ENCODE measurements around the gene TXNL4A.

Gene TXNL4A

DNA sequence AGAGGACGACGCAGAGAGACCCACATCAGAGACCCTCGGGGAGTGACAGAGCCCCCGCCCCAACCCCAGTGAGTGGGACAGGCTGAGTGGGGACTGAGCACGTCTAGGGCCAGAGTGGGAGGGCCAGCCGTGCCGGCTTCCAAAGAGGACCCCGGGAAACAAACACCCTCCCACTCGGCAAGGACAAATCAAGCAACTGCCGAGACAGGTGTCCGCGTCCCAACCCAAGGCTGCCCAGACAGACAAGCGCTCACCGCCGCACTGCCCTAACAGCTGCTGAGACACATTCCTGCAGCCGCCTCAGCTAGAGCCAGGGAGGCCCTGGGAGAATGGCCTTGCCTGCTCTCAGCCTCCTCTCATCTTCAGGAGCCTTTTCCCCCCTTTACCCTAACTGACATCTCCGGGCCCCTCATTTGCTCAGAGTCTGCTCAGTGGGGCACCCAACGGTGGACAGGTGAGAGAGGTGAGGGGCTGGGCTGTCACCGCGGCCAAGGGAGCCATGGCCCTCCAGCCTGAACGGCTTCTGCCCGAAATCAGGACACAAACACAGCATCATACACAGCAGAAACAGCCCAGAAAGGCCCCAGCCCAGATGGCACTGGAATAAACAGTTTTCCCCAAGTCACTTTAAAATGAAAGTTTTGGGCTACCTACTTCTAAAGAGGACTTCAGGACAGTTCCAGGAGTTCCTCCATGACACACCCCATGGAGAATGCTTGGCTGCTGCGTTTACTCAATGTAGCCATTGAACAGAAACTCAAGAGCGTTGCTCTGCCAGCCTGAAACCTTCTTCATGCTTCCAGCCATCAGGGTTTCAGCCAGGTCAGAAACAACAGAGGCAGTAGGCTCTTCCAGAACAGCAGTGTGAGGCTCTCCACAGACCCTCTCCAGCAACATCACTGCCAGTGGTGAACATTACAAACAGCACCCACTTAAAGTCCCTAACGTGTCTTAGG lies 60.5 kb downstream of the TXNL4A start:
- no peaks in the 10 kb centered on the region for H3K27me3 ChIP-seq (ENCODE audit: control insufficient read depth in 2 of 2, insufficient read depth in 2 of 2, low read length in 2 of 2)
- H3K4me3 ChIP-seq (ENCODE audit: low read length in 2 of 2) = no peak overlapping the region
- H3K9me3 ChIP-seq (ENCODE audit: control insufficient read depth in 2 of 2, low read length in 2 of 2) = peaks cover 4 to 6% of the 10 kb centered on the region in 2 donors
- no peaks in the 10 kb centered on the region for H3K4me1 ChIP-seq (ENCODE audit: control insufficient read depth in 2 of 2, insufficient read depth in 2 of 2, low read length in 2 of 2)
- no peak overlapping the region for H3K27ac ChIP-seq (ENCODE audit: low read depth in 2 of 2, low read length in 2 of 2)
- no peak overlapping the region for H3K9ac ChIP-seq (ENCODE audit: low read depth in 1 of 2, low read length in 2 of 2)
- H3K36me3 ChIP-seq (ENCODE audit: control insufficient read depth in 2 of 2, insufficient read depth in 2 of 2, low read length in 2 of 2) = peaks cover 17 to 34% of the 10 kb centered on the region in 2 donors

DNA sequence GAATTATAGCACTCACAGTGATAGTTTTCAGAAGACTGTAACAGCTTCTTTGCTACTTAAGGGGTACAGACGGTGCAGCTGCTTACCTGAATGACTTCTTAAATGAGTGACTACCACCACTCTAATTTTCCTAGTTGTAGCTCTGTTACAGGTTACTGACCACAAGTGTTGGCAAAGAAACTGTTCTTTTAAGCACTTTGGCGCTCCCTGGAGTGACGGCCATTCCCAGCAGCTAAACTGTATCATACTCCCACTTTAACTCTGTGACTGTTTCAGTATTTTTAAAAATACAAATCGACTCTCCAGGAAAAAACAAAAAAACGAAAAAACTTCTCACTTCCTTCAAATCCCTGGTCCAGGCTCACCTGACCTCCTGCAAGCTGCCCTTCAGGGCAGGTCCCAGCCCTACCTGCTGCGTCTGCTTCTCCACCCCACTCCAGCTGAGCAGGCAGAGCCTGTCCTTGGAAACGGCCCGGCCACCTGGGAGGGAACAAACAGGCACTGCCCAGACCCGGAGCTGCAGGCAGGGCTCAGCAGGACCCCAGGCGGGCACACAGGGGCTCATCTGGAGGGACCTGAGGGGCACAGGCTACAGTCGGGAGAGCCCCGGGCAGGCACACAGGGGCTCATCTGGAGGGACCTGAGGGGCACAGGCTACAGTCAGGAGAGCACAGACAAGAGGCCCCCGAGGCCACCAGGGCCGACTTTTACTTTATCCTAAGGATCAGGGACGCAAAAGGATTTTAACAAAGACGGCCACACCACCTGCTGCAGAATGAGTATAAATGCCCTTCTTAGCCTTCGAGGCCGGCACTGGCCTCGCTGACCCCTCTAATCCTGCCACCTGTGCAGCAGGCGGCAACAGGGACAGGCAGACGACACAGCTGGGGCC lies 61.4 kb downstream of the TXNL4A start:
- H3K27ac ChIP-seq (ENCODE audit: low read depth in 2 of 2, low read length in 2 of 2) = no peak overlapping the region
- no peaks in the 10 kb centered on the region for H3K27me3 ChIP-seq (ENCODE audit: control insufficient read depth in 2 of 2, insufficient read depth in 2 of 2, low read length in 2 of 2)
- H3K4me1 ChIP-seq (ENCODE audit: control insufficient read depth in 2 of 2, insufficient read depth in 2 of 2, low read length in 2 of 2) = no peaks in the 10 kb centered on the region
- no peak overlapping the region for H3K9ac ChIP-seq (ENCODE audit: low read depth in 1 of 2, low read length in 2 of 2)
- H3K9me3 ChIP-seq (ENCODE audit: control insufficient read depth in 2 of 2, low read length in 2 of 2) = peaks cover 4 to 6% of the 10 kb centered on the region in 2 donors
- no peak overlapping the region for H3K4me3 ChIP-seq (ENCODE audit: low read length in 2 of 2)
- H3K36me3 ChIP-seq (ENCODE audit: control insufficient read depth in 2 of 2, insufficient read depth in 2 of 2, low read length in 2 of 2) = peaks cover 18 to 39% of the 10 kb centered on the region in 2 donors

DNA sequence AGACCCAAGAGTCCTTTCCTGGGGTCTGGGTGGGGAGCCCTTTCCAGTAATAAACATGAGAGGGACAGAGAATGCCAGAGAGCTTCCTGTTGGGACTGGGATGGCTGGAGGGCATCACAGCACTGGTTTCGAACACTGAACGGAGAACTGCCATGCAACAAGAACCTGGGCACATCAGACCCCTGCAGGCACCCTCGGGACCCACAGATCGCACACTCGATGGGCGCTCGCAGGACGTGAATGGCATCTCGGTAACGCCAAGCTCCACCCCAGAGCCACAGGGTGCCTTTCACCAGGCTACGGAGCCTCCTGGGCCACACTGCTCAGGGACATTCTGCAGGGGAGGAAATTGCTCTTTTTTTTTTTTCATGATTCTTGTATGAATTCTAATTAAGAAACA lies 62.1 kb downstream of the TXNL4A start:
- Histone ChIP-seq H3K36me3 (ENCODE audit: control insufficient read depth in 2 of 2, insufficient read depth in 2 of 2, low read length in 2 of 2) (peaks cover 21 to 39% of the 10 kb centered on the region in 2 donors), H3K27ac (ENCODE audit: low read depth in 2 of 2, low read length in 2 of 2) (no peak overlapping the region), H3K4me1 (ENCODE audit: control insufficient read depth in 2 of 2, insufficient read depth in 2 of 2, low read length in 2 of 2) (no peaks in the 10 kb centered on the region)

DNA sequence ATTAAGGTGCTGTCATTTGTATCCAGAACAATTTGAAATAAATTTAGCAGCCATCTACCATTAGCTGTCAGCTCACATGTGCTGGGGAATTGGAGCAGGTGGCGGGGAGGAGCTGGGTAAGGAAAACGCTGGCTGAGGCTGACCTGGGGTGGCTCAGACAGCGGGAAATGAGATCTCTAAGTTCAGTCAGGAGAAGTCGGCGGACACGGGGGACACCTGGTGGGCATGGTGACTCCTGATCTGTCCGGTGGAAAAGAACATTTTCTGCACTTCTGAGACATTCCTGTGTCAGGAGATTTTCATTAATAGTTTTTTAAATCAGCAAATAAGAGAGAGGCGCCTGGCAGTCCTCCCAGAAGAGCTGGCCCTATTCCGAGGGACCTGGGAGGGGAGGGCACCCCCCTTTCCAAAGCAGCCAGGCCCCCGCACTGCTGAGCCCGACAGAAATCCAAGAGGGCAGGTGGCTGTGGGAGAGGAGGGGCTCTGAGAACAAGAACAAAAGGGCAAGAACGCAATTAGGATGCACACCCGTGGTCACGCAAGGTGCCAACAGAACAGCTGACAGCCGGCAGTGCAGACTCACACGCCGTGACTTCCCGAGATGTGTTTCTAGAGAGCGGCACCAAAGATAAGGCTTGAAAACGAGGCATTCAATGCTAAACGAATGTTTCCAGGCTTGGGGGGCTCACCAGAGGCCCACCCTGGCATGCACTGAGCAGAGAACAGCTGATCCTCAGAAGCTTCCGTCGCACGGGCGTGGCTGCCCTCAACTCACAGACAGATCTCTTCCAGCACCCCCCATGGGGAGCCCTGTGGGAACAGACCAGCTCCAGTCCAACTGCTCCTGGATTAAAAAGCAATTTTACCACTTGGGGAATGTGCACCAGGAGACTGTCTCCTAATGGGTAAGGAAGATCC lies 63.3 kb downstream of the TXNL4A start:
- no peaks in the 10 kb centered on the region for H3K27me3 ChIP-seq (ENCODE audit: control insufficient read depth in 2 of 2, insufficient read depth in 2 of 2, low read length in 2 of 2)

More for the DNA sequence above, 62.1 kb downstream of the TXNL4A start:
- H3K4me3 ChIP-seq (ENCODE audit: low read length in 2 of 2) = no peak overlapping the region
- H3K9ac ChIP-seq (ENCODE audit: low read depth in 1 of 2, low read length in 2 of 2) = no peak overlapping the region
- no peaks in the 10 kb centered on the region for H3K27me3 ChIP-seq (ENCODE audit: control insufficient read depth in 2 of 2, insufficient read depth in 2 of 2, low read length in 2 of 2)
- peaks cover 4 to 6% of the 10 kb centered on the region in 2 donors for H3K9me3 ChIP-seq (ENCODE audit: control insufficient read depth in 2 of 2, low read length in 2 of 2)

DNA sequence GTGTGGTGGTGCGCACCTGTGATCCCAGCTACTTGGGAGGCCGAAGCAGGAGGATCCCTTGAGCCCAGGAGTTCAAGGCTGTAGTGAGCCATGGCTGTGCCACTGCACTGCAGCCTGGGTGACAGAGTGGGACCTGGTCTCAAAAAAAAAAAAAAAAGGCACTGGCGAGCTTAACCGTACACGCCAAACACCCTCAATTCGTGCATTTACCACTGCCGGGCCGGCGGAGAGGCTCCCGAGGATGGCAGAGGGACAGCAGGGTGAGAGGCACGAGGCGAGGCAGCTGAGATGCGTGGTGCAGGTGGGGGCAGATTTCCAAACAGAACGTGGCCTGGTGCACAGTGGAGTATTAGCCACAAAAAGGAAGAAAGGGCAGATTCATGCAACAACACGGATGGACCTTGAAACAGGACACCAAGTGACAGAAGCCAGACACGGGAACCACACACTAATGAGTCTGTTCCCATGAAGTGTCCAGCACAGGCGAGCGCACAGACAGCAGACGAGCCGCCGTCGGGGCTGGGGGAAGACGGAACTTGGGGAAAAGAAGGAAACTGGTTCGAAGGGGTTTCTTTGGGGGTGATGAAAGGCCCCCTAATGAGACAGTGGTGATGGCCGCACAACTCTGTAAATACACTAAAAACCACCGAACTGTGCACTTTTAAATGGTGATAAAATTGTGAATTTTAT lies 64.3 kb downstream of the TXNL4A start:
- Histone ChIP-seq H3K36me3 (ENCODE audit: control insufficient read depth in 2 of 2, insufficient read depth in 2 of 2, low read length in 2 of 2) (peaks cover 12 to 32% of the 10 kb centered on the region in 2 donors), H3K9ac (ENCODE audit: low read depth in 1 of 2, low read length in 2 of 2) (no peak overlapping the region), H3K9me3 (ENCODE audit: control insufficient read depth in 2 of 2, low read length in 2 of 2) (no peaks in the 10 kb centered on the region), H3K27ac (ENCODE audit: low read depth in 2 of 2, low read length in 2 of 2) (no peak overlapping the region), H3K4me3 (ENCODE audit: low read length in 2 of 2) (no peak overlapping the region), H3K27me3 (ENCODE audit: control insufficient read depth in 2 of 2, insufficient read depth in 2 of 2, low read length in 2 of 2) (no peaks in the 10 kb centered on the region), H3K4me1 (ENCODE audit: control insufficient read depth in 2 of 2, insufficient read depth in 2 of 2, low read length in 2 of 2) (no peaks in the 10 kb centered on the region)

More for the DNA sequence above, 63.3 kb downstream of the TXNL4A start:
- H3K9me3 ChIP-seq (ENCODE audit: control insufficient read depth in 2 of 2, low read length in 2 of 2) = peaks cover 2 to 6% of the 10 kb centered on the region in 2 donors
- no peak overlapping the region for H3K4me3 ChIP-seq (ENCODE audit: low read length in 2 of 2)
- no peaks in the 10 kb centered on the region for H3K4me1 ChIP-seq (ENCODE audit: control insufficient read depth in 2 of 2, insufficient read depth in 2 of 2, low read length in 2 of 2)
- H3K36me3 ChIP-seq (ENCODE audit: control insufficient read depth in 2 of 2, insufficient read depth in 2 of 2, low read length in 2 of 2) = peaks cover 19 to 39% of the 10 kb centered on the region in 2 donors
- no peak overlapping the region for H3K27ac ChIP-seq (ENCODE audit: low read depth in 2 of 2, low read length in 2 of 2)
- H3K9ac ChIP-seq (ENCODE audit: low read depth in 1 of 2, low read length in 2 of 2) = no peak overlapping the region

DNA sequence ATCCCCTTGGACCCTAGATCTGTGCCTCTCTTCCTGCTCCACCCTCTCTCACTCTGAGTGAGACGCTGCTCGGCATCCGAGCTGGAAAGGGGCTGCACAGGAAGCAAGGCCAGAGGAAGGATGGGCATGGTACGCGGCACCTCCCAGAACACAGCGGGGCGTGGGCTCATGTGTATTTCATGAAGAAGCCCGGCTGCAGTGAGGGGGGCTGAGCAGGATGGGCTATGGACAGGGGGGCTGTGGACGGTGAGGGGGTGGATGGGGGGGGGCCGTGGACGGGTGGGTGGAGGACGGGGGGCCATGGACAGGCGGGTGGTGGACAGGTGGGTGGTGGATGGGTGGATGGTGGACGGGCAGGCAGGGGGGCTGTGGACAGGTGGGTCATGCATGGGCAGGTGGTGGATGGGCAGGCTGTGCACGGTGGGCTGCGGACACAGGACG lies 65.4 kb downstream of the TXNL4A start:
- no peaks in the 10 kb centered on the region for H3K27me3 ChIP-seq (ENCODE audit: control insufficient read depth in 2 of 2, insufficient read depth in 2 of 2, low read length in 2 of 2)
- no peak overlapping the region for H3K9ac ChIP-seq (ENCODE audit: low read depth in 1 of 2, low read length in 2 of 2)
- H3K9me3 ChIP-seq (ENCODE audit: control insufficient read depth in 2 of 2, low read length in 2 of 2) = no peaks in the 10 kb centered on the region
- no peak overlapping the region for H3K27ac ChIP-seq (ENCODE audit: low read depth in 2 of 2, low read length in 2 of 2)
- H3K36me3 ChIP-seq (ENCODE audit: control insufficient read depth in 2 of 2, insufficient read depth in 2 of 2, low read length in 2 of 2) = peaks cover 13 to 29% of the 10 kb centered on the region in 2 donors
- no peaks in the 10 kb centered on the region for H3K4me1 ChIP-seq (ENCODE audit: control insufficient read depth in 2 of 2, insufficient read depth in 2 of 2, low read length in 2 of 2)
- H3K4me3 ChIP-seq (ENCODE audit: low read length in 2 of 2) = no peak overlapping the region

DNA sequence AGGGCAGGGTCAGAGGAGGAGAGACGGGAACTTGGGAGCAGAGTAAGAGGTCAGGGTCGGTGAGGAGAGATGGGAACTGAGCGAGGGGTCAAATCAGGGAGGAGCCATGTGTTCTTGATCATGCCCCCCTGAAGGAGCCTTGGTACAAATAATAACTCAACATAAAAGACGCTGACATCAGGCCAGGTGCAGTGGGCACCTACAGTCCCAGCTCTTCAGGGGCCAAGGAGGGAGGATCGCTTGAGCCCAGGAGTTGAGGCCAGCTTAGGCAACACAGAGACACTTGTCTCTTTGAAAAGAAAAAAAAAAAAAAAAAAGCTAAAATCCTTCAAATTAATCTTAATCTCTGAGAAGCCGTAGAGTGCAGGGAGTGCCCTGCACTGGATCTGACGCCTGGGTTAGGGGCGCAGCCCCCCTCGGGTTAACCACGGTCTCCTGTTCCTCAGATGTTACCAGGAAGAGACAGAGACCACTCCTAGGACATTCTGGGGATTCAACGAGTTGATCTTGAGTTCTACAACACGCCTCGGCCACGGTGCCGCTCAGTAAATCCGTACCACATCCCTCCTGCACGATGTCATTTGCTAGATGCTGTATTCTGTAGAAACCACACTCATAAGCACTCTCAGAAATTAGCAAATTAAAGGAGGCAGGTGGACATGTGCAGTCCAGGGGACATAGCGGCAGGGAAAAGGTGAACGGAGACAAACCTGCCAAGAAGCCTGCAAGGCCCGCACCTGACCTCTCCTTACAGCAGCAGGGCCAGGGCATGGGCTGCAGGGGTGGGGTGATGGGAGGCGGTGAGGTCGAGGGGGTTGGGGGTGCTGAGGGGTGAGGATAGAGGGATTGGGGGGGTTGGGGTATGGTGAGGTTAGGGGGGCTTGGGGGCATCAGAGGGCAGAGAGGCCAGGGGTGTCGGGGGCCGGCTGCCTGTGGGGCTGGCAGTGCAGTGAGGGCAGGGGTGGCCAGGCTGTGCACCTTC lies 66.1 kb downstream of the TXNL4A start:
- Histone ChIP-seq H3K4me3 (ENCODE audit: low read length in 2 of 2) (no peak overlapping the region), H3K9ac (ENCODE audit: low read depth in 1 of 2, low read length in 2 of 2) (no peak overlapping the region), H3K4me1 (ENCODE audit: control insufficient read depth in 2 of 2, insufficient read depth in 2 of 2, low read length in 2 of 2) (no peaks in the 10 kb centered on the region), H3K9me3 (ENCODE audit: control insufficient read depth in 2 of 2, low read length in 2 of 2) (no peaks in the 10 kb centered on the region), H3K36me3 (ENCODE audit: control insufficient read depth in 2 of 2, insufficient read depth in 2 of 2, low read length in 2 of 2) (peaks cover 15 to 30% of the 10 kb centered on the region in 2 donors), H3K27ac (ENCODE audit: low read depth in 2 of 2, low read length in 2 of 2) (no peak overlapping the region), H3K27me3 (ENCODE audit: control insufficient read depth in 2 of 2, insufficient read depth in 2 of 2, low read length in 2 of 2) (no peaks in the 10 kb centered on the region)
